Endodermal cell (in vitro differentiated cells): ENCODE results near the gene SPANXB1. TPM values are rescaled to one million over a fixed set of nuclear protein-coding genes. Genes with fewer than 3 reads are reported as not detected.
A peak's percentile ranks its signal among the peaks of the same experiment; 100 is the strongest.
"Not testable (repeated sequence)": the region's sequence is repeated elsewhere in the genome, so short reads cannot be mapped to it uniquely, and the experiment has no call there.

Experiments
- DNase-seq: peaks from one replicate; pipeline ENCODE4 v3.0.0-alpha.2; 2017
- H3K27ac ChIP-seq: 2 replicates; pipeline ENCODE4 v1.5.1; 2013; ENCODE audit warnings: mild to moderate bottlenecking, low read depth, low read length, moderate library complexity
- H3K27me3 ChIP-seq: 2 replicates; pipeline ENCODE4 v1.6.1; 2013; ENCODE audit warnings: mild to moderate bottlenecking, low read length, moderate library complexity; ENCODE audit not compliant: insufficient read depth, control insufficient read depth, poor library complexity, severe bottlenecking
- H3K36me3 ChIP-seq: 2 replicates; pipeline ENCODE4 v1.7.0; 2013; ENCODE audit warnings: mild to moderate bottlenecking, low read length, moderate library complexity; ENCODE audit not compliant: control insufficient read depth, insufficient read depth
- H3K4me1 ChIP-seq: one replicate; pipeline ENCODE4 v1.7.0; 2013; ENCODE audit warnings: low read length; ENCODE audit not compliant: control insufficient read depth, insufficient read depth
- H3K4me3 ChIP-seq: 2 replicates; pipeline ENCODE4 v1.5.1; 2013; ENCODE audit warnings: mild to moderate bottlenecking, low read length, moderate library complexity
- H3K9ac ChIP-seq: 2 replicates; pipeline ENCODE4 v1.6.1; 2013; ENCODE audit warnings: mild to moderate bottlenecking, low read length, moderate library complexity; ENCODE audit not compliant: poor library complexity, severe bottlenecking; ENCODE audit errors: extremely low read depth
- H3K9me3 ChIP-seq: 2 replicates; pipeline ENCODE4 v1.6.1; 2013; ENCODE audit warnings: mild to moderate bottlenecking, low read length, moderate library complexity; ENCODE audit not compliant: control insufficient read depth
- H3K27ac Mint-ChIP-seq: 2 replicates; pipeline ENCODE4 v1.8.0; 2020; ENCODE audit warnings: mixed read lengths
- H3K27me3 Mint-ChIP-seq: 2 replicates; pipeline ENCODE4 v1.8.0; 2021; ENCODE audit warnings: mild to moderate bottlenecking, mixed read lengths; ENCODE audit not compliant: insufficient read depth
- H3K36me3 Mint-ChIP-seq: 2 replicates; pipeline ENCODE4 v1.8.0; 2020; ENCODE audit warnings: low read depth, mixed read lengths
- H3K4me1 Mint-ChIP-seq: 2 replicates; pipeline ENCODE4 v1.8.0; 2020; ENCODE audit warnings: mixed read lengths
- H3K4me3 Mint-ChIP-seq: 2 replicates; pipeline ENCODE4 v1.8.0; 2020; ENCODE audit warnings: mild to moderate bottlenecking, moderate library complexity, mixed read lengths
- H3K9me3 Mint-ChIP-seq: 2 replicates; pipeline ENCODE4 v1.8.0; 2020; ENCODE audit warnings: mild to moderate bottlenecking, mixed read lengths
- CTCF ChIP-seq: fragments of 200-600 bp; sonication (generic); conservative IDR thresholded peaks from 2 replicates; pipeline ENCODE4 v1.5.0; 2021; ENCODE audit warnings: antibody characterized with exemption, mild to moderate bottlenecking
- WGBS, 2 experiments: methylation state at CpG; one replicate each; pipeline versions ENCODE4 v1.1.5 to v1.1.7; 2013; ENCODE audit warnings: missing lambda C conversion rate in 2 of 2, mixed read lengths in 1 of 2; ENCODE audit not compliant: insufficient coverage in 1 of 2, insufficient read length in 1 of 2; 5-methylcytosine and 5-hydroxymethylcytosine counted together
- long read RNA-seq, 4 experiments: library from polyadenylated mRNA in 2 of 4; library from RNA in 1 of 4; library from capped mRNA in 1 of 4; stranded (forward) in 3 of 4; unstranded in 1 of 4; transcript quantifications; one replicate each; pipeline ENCODE4 v2.0.0, GENCODE V29; 2020 to 2021; ENCODE audit warnings: inconsistent platforms in 1 of 4
- polyA plus RNA-seq, 2 experiments: library from polyadenylated mRNA; stranded (reverse); fragments of 50-300 nt; gene quantifications; one replicate each; pipeline ENCODE4 v1.2.3, GENCODE V29; 2013
- total RNA-seq, 2 donors: library from RNA; stranded (reverse); fragmentation: NEBNext Ultra II Directional in 1 of 2; extraction: Animal tissue kit (Norgen Biotek cat#: 25700) in 1 of 2; gene quantifications; 2 replicates in 1 of 2; 3 replicates in 1 of 2; pipeline ENCODE4 v1.2.1, GENCODE V29; 2021

SPANXB1 gene
- total RNA-seq = not detected
- polyA plus RNA-seq (2013, experiment 1 of 2) = not detected
- not detected for polyA plus RNA-seq (2013, experiment 2 of 2)
- long read RNA-seq, experiment 1 = 0 reads
- long read RNA-seq, experiment 2 = 0 reads
- long read RNA-seq, experiment 3 = 0 reads
- long read RNA-seq, experiment 4 = 0 reads

- WGBS, 2 experiments = 95 to 100% methylated on average over 1 to 13 of the region's 13 CpGs
Observed at GRCh38 chrX:141002568-141002967, at the start of gene SPANXB1. TSS of gene SPANXB1 (plus strand) at chrX:141002594. CDS start at chrX:141002694, 100 bp downstream.

GRCh38 chrX:140967036-140967435 lies 35.4 kb upstream of the SPANXB1 start:
- no peaks in the 10 kb centered on the region for H3K4me1 ChIP-seq

More at GRCh38 chrX:141002568-141002967, at the start of gene SPANXB1:
- H3K36me3 ChIP-seq, H3K9me3 ChIP-seq, H3K27me3 Mint-ChIP-seq, H3K4me3 Mint-ChIP-seq, H3K36me3 Mint-ChIP-seq, H3K4me1 ChIP-seq, H3K27ac ChIP-seq, H3K27ac Mint-ChIP-seq, H3K9ac ChIP-seq, H3K27me3 ChIP-seq, H3K4me1 Mint-ChIP-seq, H3K4me3 ChIP-seq: not testable (repeated sequence)
- H3K9me3 Mint-ChIP-seq = peaks cover 19% of the 10 kb centered on the region
- peak; percentile 41 for DNase-seq

GRCh38 chrX:140971099-140971795 lies 31.1 kb upstream of the SPANXB1 start:
- Mint-ChIP-seq H3K27ac (no peak overlapping the region), H3K9me3 (peaks cover 47% of the 10 kb centered on the region), H3K4me3 (no peak overlapping the region), H3K4me1 (peaks cover 4% of the 10 kb centered on the region), H3K27me3 (no peaks in the 10 kb centered on the region), H3K36me3 (no peaks in the 10 kb centered on the region)
- H3K9me3 ChIP-seq = no peaks in the 10 kb centered on the region
- no peaks in the 10 kb centered on the region for H3K4me1 ChIP-seq
- WGBS, 2 experiments = 80 to 95% methylated on average over 1 to 4 of the region's 4 CpGs
- TF ChIP-seq CTCF = no peak
- H3K27me3 ChIP-seq = no peaks in the 10 kb centered on the region
- no peaks in the 10 kb centered on the region for H3K36me3 ChIP-seq
- no peak overlapping the region for H3K9ac ChIP-seq
- H3K4me3 ChIP-seq = no peak overlapping the region
- DNase-seq = no peak
- no peak overlapping the region for H3K27ac ChIP-seq

More at GRCh38 chrX:140967036-140967435, 35.4 kb upstream of the SPANXB1 start:
- Mint-ChIP-seq H3K36me3 (no peaks in the 10 kb centered on the region), H3K4me1 (peaks cover 4% of the 10 kb centered on the region), H3K4me3 (no peak overlapping the region), H3K27me3 (no peaks in the 10 kb centered on the region), H3K9me3 (peaks cover 59% of the 10 kb centered on the region), H3K27ac (no peak overlapping the region)
- Histone ChIP-seq H3K27me3 (no peaks in the 10 kb centered on the region), H3K36me3 (no peaks in the 10 kb centered on the region), H3K9me3 (no peaks in the 10 kb centered on the region), H3K4me3 (no peak overlapping the region), H3K9ac (no peak overlapping the region), H3K27ac (no peak overlapping the region)
- WGBS, 2 experiments = 87 to 100% methylated on average over 1 to 3 of the region's 3 CpGs
- DNase-seq = no peak
- no peak for TF ChIP-seq CTCF
